ENCODE results near the gene CDH6.

CDH6 gene

DNA sequence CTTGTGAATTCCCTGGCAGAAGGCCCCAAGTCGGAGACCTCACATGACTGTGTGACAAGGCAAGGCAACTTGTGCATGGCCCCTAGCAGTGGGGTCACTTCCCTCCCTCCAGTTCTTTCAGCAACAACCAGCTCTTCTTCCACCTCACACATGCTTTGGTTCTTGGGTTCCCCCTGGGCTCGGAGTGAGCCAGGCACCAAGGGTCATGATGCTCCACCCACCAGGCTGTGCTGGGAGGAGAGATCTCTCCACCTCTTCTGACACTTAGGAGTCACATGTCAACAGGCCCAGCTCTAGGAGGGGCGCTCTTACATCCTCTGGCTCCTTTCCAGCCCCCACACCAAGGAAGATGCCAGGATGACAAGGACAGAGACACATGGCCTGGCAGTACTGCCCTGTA is 56.7 kb downstream of the CDH6 start:
- DNase-seq (ENCODE audit: low read depth in 2 of 2): no peak

DNA sequence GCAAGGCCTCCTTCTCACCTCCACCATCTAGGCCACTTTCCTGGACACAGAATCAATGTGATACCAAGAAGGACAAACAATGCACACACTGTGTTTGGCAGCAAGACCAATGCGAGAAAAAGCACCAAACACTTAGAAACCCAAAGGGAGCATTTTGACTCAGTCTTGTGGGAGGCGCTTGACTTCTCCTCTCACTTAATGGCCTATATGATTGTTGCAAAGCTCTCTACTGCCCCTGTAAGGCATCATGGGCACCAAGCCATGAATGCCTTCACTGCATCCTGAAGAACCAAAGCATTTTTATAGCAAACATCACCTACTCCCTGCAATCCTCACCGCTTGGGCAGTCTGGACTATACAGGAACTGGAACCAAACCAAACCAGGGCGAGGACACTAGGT is 57.5 kb downstream of the CDH6 start:
- DNase-seq (ENCODE audit: low read depth in 2 of 2): no peak

DNA sequence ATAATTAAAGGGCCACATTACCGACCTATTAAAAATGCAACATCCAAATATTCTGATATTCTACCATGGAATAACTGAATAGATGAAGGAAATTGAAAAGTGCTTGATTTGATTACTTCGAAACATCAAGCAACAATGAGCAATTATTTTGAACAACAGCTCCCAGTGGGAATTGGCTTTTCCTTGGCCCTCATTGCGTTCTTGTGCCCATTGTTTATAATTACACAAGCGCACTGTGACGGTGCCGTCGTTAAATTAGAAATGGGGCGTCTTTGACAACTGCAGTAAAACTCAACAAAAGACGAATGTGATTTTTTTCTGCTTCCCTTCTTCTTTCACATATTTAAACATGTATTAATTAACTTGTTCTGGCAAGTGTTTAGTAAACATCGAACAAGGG is 61.6 kb downstream of the CDH6 start:
- DNase-seq (ENCODE audit: low read depth in 2 of 2): no peak

DNA sequence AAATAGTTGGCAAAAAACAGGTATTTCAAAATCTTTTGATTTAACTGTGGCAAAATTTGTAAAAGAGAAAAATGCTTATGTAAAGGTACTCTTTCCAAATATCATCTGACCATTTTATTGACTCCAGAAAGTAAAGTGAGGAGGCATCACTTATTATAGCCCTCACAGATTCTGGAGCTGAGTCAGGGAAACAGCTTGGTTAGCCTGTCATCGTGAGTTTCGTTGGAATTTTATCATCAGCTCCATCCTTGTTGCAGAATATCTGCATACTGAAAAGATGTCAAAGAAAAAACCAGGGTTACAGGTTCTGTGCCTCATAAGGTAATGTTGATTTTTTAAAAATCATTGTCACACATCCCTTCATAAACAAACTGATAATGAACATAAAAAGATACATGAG is 74.8 kb downstream of the CDH6 start:
- DNase-seq (ENCODE audit: low read depth in 2 of 2): no peak

DNA sequence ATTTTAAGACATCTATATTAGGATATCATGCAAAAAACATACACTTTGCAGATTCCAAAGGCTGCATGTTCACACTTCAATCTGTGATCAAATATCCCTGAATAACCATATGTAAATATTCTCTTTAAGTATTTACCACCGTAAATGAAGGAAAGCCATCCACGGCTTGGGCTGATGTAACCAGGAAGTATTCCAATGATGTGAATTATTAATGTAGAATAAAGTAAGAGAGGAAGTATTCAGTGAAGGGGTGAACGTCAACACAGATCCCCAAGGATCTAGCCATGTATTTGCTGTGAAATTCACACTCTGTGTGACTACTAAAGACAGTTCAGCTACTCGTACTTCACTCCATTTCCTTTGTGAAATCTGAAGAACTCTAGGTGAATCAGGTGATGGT is 75.2 kb downstream of the CDH6 start:
- no peak for DNase-seq (ENCODE audit: low read depth in 2 of 2)

DNA sequence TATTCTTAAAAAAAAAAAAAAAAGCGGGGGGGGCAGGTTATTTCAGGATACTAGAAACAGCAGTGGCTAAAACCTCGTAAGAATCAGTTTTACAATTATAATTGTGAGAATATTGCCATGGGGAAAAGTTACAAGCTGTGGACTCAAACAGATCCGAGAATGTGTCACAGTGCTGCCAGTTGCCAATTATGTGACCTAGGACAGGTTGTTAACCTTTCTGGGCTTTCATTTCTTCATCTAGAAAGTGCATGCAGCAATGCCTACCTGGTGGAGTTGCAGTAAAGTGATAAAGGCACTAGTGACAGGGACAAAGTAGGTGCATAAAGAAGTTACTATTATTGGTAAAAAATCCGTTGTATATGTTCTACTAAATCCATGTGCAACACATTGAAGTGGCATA is 75.8 kb downstream of the CDH6 start:
- no peak for DNase-seq (ENCODE audit: low read depth in 2 of 2)

DNA sequence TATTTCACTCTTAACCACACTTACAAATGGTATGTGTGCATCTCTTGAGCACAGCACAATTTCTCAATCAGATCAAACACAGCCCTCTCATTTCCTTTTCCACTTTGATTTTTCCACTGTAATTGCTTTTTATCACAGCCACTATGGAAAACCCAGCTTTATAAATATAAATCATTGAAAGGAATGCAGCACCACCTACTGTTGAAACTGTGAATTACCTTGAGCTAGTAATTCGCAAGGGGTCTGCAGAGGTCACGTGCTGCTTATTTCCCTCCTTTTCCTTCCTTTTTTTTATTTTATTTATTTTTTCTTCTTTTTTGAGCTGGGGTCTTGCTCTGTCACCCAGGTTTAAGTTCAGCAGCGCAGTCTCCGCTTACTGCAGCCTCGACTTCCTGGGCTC is 76.9 kb downstream of the CDH6 start:
- no peak for DNase-seq (ENCODE audit: low read depth in 2 of 2)

DNA sequence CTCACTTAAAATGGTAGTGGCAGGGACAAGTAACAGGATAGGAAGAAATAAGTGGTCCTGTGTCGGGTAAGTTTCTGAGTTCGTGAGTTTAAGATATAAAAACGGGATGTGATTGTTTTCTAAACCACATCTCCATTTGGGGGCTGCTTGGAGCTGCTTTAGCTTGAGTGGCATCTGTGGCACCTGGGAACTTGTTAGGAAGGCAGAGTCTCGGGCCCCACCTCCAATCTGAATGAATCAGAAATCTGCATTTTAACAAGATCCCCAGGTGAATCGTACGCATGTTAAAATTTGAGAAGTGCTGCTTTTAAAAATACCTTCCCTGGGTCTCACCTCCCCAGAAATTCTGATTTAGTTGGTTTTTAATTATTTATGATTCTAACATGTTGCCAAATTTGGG is 78.1 kb downstream of the CDH6 start:
- DNase-seq (ENCODE audit: low read depth in 2 of 2): no peak

DNA sequence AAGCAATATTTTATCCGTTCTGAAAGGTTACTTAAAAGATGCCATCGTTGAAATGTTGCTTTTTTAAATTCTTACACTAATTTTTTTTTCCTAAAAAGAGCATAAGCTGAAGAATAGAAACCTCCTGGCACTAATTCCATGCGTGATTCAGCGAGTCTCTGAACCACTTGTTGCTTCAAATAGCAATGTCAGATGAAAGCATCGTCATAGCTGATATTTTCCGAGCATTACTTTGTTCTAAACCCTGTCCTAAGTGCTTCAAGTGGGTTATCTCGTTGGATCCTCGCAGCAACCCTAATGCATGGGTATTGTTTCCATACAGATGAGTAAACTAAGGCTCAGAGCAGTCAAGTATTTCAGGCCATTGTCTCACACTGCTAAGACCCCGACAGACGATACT is 79.7 kb downstream of the CDH6 start:
- no peak for DNase-seq (ENCODE audit: low read depth in 2 of 2)

DNA sequence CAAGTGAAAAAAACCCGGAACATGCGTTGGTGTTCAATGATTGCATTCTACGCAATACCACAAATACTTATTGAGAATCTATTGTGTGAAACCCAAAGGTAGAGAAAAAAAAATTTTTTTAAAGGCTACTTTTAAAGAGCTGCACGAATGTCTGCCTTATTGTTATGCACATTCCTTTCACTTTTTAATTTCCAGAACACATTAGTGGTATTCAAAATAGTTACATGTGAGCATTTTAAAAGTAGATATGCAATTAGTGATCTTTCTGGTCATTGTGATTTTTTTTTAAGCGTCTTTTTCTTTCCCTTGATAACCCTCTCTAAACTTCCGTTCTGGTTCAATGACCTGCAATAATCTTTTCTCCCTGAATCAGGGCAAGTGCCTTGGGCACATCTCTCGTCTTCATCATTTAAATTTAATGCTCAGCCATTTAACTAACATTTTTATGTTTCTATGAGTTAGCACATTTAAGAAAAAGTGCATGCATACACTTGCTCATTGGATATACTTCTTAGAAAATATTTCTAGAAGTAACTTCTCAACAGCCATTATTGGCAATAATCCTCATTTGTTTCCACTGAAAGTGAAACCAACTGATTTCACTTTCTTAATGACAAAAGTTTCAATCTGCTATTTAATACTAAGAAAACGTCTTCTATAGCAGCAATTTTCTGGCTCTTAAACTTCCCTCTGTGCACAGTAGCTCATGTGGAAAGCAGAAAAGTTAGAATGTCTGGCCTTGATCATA is 80.3 kb downstream of the CDH6 start:
- no peak for DNase-seq (ENCODE audit: low read depth in 2 of 2)

DNA sequence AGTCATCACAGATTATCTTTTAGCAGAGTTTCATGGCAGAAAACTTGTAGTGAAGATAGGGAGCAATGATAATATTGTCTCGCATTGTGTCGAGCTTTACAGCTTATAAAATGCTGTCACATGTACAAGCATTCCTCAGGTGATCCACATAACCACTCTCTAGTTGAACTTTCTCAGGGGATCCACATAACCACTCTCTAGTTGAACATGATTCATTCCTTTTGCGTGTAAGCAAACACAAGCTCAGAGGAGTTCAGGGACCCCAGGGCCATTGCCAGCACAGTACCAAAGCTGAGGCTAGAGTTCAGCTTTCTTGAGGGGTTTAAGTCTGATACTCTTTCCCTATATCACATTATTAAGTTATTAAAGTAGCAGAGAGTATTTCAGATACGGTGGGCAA is 86.7 kb downstream of the CDH6 start:
- no peak for DNase-seq (ENCODE audit: low read depth in 2 of 2)

DNA sequence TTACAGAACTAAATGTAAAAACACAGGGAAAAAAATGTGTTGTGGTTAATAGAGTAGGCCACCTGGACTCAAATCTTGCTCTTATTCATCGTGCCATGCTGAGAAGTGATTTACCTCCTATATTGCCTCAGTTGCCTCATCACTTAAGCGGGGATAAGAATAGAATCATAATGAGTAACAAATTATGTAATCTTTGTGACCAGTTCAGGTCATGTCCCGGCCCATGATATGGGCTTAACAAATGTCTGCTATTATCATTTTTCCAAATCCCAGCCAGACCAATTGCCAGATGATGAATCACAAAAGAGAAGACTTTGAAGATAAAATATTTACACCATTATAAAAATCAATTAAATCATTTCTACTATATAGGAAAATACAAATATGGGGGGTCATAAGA is 89.8 kb downstream of the CDH6 start:
- no peak for DNase-seq (ENCODE audit: low read depth in 2 of 2)

DNA sequence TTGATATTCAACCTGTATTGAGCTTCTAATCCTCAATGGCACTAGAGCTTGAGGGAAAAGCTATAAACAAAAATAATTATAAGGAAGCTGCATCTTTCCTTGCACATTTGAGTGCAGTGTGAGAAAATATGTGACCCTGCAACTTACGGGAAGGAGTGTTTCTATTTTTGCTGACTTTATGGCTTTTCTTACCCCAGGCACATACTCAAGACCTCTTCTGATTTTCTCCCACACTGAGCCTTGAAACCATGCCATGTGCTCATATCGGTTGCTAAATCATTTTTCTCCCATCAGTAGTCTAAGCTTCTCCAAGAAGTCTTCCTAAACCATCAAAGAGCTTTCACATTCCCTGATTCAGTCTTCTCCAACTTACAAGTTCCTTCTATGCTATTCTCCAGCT is 91.5 kb downstream of the CDH6 start:
- DNase-seq (ENCODE audit: low read depth in 2 of 2): no peak

DNA sequence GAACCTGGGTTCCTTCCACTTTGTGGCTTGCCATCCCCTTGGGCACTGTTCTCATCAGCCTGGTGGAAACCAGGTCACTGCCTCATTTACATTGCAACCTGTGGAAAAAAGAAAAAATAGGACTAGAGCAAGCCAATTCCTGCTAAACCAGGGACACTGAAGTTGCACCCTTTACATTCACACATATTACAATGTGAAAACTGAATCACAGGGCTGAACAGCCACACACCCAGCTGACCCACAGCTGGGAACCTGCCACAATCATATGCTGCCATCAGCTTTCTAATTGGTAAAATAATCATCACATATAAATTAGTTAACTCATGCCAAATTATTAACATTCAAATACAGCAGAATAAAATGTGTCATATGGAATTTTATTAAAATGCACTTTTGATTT is 94.5 kb downstream of the CDH6 start:
- DNase-seq (ENCODE audit: low read depth in 2 of 2): no peak

DNA sequence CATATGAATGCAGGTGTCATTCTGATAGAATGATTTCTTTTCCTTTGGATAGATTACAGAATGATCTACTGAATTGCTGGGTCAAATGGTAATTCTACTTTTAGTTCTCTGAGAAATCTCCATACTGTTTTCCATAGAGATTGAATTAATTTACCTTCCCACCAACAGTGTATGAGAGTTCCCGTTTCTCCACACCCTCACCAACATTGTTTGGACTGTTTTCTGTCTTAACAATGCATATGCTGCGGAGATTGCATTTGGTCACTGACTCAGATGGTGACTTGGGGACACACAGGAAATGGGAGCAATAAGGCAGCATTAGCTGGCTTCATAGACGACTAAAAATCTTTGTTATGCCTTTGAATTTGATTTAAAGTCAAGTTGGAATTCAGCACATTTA is 95.9 kb downstream of the CDH6 start:
- no peak for DNase-seq (ENCODE audit: low read depth in 2 of 2)

DNA sequence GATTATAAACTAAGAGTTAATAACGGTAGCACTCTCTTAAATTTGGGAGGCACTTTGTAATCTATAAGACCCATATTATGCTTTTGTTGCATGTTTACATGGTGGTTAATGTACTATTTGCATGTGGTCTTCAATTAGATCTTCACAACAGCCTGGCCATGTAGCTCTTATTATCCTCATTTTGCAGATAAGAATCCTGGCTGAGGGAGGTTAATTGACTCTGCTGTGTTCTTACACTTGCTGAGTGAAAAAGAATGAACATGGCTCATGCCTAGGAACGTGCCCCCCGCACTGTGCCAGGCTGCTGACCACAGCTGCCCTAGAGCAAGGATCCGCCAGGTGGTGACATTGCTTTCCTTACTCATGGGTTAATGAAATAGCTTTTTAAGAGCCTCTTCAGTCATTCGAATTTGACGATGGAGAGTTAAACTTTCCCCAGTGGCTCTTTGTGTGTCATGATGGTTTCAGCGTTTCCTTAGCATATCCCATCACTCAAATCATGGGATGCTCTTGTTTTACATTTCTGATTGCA is 97.9 kb downstream of the CDH6 start:
- DNase-seq (ENCODE audit: low read depth in 2 of 2): no peak

DNA sequence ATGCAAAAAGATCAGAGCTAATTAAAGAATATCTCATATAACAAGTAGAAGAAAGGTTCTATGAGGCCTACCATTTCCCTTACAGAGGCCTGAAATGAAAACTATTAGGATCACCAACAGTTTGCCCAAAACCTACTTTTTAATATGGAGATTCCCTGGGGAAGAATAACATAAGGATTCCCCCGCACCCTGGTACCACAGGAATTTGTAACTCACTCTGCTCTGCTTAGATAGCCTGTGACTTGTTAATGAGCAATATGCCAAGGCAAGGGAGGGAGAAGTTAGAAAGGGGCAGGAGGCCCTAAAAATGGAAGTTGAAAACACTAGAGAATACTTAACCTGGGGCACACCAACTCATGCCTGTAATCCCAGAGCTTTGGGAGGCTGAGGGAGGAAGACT is 107.0 kb downstream of the CDH6 start:
- DNase-seq (ENCODE audit: low read depth in 2 of 2): no peak

DNA sequence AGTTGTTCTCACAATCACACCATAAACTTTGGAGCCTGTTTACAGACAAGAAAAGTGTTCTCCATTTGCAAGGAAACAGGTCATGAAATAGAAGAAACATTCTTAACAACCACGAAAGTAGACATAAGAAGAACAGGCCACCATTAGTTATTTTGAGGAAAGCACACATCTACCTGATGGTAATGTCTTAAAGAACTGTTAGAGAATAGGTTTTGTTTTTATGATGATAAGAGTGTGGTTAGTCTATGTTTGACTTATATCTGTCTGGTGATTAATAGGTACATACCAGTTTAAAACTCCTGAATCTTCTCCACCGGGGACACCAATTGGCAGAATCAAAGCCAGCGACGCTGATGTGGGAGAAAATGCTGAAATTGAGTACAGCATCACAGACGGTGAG is 108.3 kb downstream of the CDH6 start:
- no peak for DNase-seq (ENCODE audit: low read depth in 2 of 2)

DNA sequence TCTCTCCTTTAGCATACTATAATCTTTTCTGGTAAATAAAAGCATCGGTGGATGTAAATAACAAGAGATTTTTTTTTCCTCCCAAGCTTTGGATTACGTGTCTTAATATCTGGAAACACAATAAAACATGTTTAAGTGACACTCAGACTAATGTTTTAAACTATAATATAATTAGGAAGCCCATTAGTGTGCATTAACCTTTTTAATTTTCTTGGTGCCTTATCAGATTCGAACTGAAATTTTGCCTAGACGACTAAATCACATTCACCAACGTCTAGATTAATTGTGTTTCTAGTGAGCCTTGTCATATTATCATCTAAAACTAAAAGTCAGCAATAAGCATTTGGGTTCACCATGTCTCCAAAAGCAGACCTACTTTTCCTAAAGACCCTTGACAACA is 110.2 kb downstream of the CDH6 start:
- no peak for DNase-seq (ENCODE audit: low read depth in 2 of 2)

DNA sequence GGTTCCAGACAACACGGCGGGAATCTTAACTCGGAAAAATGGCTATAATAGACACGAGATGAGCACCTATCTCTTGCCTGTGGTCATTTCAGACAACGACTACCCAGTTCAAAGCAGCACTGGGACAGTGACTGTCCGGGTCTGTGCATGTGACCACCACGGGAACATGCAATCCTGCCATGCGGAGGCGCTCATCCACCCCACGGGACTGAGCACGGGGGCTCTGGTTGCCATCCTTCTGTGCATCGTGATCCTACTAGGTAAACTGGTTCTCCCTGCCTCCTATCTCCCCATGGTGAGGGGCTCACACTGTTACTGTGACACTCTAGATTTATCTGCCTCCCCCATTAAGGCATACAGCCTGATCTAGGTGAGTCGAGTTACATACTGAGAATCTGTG is 124.2 kb downstream of the CDH6 start:
- no peak for DNase-seq (ENCODE audit: low read depth in 2 of 2)

DNA sequence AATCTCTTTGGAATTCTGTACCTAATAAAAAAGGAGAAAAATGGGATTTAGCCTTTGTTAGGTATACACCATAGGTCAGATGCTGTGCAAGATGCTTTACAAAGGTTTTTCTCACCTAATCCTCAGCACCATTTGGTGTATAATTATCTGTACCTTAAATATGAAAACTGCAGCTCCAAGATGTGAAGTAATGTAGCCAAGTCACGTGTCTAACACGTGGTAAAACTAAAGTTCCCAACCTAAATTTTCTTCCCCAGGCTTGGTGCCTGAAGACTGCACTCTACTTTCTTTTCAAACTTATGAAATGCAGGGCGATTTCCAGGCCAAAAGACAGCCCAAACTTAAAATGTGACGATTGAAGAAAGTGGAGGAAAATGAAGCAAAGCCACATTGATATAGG is 125.8 kb downstream of the CDH6 start:
- DNase-seq (ENCODE audit: low read depth in 2 of 2): no peak

DNA sequence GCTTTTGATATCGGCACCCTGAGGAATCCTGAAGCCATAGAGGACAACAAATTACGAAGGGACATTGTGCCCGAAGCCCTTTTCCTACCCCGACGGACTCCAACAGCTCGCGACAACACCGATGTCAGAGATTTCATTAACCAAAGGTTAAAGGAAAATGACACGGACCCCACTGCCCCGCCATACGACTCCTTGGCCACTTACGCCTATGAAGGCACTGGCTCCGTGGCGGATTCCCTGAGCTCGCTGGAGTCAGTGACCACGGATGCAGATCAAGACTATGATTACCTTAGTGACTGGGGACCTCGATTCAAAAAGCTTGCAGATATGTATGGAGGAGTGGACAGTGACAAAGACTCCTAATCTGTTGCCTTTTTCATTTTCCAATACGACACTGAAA is 129.5 kb downstream of the CDH6 start:
- no peak for DNase-seq (ENCODE audit: low read depth in 2 of 2)

DNA sequence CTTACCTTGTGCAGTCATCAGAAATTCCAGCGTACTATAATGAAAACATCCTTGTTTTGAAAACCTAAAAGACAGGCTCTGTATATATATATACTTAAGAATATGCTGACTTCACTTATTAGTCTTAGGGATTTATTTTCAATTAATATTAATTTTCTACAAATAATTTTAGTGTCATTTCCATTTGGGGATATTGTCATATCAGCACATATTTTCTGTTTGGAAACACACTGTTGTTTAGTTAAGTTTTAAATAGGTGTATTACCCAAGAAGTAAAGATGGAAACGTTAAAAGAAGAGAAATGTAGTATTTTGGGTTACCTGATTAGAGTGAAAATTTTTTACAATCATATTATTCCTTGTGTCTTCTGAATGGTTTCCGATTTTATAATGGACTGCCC is 131.4 kb downstream of the CDH6 start:
- DNase-seq (ENCODE audit: low read depth in 2 of 2): no peak

DNA sequence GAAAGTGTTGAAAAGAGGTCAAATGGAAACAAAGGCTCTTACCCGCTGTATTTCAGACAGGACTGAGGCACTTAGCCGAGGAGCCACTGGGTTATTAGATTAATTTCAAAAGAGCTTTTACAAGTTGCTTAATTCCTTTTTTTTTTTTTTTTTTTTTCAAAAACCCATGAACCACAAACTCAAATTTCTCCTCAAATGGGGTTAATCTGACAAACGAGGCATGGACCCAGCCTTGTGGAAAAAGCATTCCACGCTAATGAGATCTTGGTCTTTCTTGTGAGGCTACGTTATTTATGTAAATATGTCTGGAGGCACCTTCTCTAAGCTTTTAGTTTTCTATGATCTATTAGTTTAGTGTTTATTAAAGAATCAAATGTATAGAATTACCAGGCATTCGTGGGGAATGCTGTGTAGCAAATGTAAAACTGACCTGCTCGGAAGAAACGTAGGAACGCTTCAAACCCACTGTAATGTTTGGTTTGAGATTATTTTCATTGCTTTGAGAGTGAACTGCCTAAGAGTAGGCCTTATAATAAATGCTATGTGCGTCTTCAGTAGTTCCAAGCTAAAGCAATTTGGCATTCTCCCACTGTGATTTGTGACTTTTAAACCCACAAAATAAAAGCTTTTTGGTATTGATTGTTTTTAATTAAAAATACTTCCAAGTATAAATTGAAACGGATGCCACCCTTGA is 134.7 kb downstream of the CDH6 start:
- DNase-seq (ENCODE audit: low read depth in 2 of 2): no peak
